HG03521 (cell line): Measurements from ENCODE around the gene NEDD4.
"Not testable (repeated sequence)": the region's sequence is repeated elsewhere in the genome, so short reads cannot be mapped to it uniquely, and the experiment has no call there.

Source experiments
- ATAC-seq: cut with Tn5 transposase; IDR thresholded peaks from one replicate; pipeline ENCODE4 v1.9.1; 2021; ENCODE audit warnings: mild to moderate bottlenecking, moderate library complexity; ENCODE audit not compliant: unreplicated experiment

The NEDD4 gene

DNA sequence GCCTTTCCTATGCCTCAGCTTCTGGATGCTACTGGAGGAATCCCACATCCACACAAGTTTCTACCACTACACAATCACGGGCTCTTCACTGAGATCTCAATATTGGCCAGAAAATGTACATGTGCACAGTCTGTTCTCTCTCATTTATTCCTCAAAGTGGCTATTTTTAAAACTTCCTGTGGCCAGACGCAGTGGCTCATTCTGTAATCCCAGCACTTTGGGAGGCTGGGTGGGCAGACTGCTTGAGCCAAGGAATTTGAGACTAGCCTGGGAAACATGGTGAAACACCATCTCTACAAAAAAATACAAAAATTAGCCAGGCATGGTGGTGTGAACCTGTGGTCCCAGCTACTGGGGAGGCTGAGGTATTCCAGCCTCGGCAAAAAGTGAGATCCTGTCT, 159.1 kb downstream of the NEDD4 start:
- no peak for ATAC-seq

DNA sequence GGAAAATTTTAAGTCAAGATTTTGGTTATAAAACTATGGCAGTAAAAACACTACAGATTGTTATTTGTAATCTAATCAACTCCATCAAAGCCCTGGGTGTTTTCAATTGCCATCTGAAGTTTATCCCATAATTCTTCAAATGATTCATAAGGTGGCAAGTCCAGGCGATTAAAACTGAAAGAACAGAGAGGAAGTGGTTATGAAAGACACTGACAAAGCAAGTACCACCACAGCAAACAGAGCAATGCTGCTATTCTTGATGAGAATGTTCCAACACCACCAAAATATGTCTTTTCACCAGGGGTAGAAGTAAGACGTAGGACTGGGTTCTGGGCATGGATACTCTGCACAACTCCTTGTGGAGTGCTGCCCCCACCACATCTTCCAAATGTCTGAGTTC, 163.6 kb downstream of the NEDD4 start:
- ATAC-seq, result no peak

DNA sequence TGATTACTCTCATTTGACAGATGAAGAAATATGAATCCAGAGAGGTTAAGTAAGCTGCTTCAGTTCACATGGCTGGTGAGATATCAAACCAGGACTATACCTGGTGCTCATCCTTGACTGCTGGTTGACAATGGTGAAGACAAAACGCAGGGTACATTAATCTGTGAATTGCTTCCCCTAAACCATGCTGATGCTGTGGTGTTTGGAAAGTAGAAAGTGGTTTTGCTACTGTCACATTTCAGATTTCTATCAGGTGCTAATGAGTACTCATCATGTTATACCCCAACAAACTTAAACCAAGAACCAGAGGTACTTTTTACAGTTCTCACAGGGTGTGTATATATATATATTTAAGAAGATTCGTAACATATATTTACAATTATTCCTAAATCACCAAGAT, 165.5 kb downstream of the NEDD4 start:
- ATAC-seq, result no peak

DNA sequence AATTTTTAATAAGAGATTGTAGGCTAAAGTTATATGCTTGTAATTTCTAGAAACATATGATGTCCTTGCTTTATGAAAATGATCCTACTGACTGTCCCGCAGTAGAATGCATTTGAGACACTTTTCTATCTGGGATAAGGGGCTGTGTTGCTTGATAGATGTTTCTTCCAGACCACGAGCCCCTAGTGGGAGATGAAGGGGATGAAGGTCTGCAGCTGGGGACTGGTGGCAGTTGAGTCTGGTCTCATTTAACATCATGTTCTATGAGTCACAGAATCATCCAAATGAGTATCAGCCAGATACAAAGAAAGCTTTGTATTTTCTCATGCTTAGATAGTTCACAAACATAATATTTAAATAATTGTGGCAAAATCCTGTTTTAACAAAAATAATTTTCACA, 166.2 kb downstream of the NEDD4 start:
- ATAC-seq, result no peak

DNA sequence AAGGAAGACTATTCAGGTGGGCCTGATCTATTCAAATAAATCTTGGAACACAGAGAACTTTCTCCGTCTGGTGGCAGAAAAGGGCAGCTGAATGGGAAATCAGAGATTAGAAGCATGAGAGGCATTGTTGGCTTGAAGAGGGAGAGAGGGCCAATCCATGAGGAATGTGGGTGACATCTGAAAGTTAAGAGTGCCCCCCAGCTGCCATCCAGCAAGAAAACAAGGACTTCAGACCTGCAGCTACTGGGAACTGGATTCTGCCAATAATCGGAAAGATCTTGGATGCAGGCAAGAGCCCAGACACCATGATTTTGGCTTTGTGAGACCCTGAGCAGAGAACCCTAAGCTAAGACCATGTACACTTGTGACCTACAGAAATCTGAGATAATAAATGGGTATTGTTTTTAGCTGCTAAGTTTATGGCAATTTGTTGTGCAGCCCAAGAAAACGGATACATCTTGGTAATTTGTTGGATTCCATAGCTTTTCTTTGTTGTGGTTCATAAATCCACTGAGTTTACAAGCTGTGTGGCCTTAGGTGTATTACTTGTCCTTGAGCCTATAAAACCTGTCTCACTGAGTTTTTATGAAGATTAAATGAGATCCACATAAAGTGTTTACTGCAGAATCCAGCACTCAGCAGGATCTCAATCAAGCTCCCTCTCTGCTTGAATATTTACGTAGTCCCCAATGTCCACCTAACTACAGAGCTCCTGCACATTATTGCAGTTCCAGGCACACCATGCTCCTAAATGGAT, 168.4 kb downstream of the NEDD4 start:
- ATAC-seq, result no peak

DNA sequence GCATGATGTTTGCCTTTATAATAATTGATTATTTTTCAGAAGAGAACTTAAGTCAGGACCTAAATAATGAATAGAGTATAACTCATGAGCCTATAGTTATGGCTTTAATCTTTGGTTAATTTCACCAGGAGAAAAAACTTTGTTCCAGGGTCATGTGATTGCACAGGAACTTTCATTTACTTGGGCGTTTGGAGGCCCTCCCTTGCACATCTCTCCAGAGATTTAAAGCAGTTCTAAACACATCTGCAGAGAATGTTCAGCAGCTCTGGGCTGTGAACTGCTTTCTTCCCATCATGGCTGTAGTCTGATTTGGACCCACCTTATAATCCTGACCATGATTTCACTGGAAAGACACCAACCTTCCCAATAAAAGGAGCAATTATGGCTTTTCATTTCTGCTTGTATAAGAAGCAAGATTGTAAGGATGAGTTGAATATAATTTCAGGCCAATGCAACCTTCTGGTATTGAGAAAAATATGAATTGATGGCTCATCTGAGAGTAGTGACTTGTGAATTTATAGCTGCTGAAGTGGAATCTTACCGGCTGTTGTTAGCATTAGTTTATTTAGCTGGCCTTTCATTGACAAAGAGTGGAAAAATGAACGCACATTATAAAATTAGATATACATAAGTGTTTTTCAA, 169.6 kb downstream of the NEDD4 start:
- no peak for ATAC-seq

DNA sequence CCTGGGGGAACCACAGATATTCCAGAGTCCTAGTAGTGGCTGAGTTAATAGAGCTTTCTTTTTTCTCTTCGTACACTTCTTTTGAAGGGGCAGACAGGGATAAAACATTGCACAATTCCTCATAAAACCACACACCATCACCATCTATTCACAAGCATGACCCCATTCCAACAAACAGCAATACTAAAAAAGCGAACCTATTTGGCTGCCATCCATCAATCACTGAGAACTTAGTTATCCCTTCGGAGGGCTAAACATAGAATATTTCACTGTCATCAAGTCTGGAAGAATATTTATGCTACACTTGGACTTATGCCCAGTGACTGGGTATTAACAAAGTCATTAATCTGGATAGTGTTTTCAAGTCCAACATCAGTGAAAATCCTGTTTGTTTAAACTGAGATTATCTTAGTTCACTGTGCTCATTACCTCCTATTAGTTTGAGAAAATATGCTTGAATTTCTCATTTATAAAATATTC, 170.2 kb downstream of the NEDD4 start:
- no peak for ATAC-seq

DNA sequence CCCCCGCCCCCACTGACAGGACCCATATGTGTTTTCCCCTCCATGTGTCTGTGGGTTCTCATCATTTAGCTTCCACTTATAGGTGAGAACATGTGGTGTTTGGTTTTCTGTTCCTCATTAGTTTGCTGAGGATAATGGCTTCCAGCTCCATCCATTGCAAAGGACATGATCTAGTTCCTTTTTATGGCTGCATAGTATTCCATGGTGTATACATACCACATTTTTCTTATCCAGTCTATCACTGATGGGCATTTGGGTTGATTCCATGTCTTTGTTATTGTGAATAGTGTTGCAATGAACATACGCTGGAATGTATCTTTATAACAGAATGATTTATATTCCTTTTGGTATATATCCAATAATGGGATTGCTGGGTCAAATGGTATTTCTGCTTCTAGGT, 171.7 kb downstream of the NEDD4 start:
- ATAC-seq, result not testable (repeated sequence)

DNA sequence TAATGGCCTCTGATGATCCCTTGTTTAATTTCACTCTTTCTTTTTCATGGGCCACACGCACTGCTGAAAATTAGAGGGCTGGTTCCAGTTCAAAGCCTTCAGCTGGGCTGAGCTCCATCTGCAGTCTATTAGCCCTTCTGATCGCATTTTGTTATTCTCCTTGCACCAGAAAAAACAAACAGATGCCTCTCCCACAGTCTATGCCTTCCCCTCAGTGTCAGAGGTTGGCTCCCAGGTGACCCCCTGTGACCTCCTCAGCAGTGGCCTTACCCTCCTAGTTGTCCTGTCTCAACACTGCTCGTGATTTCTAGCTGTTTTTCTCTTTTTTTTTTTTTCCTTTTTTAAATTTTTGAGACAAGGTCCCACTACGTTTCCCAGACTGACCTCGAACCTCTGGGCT, 173.4 kb downstream of the NEDD4 start:
- no peak for ATAC-seq

DNA sequence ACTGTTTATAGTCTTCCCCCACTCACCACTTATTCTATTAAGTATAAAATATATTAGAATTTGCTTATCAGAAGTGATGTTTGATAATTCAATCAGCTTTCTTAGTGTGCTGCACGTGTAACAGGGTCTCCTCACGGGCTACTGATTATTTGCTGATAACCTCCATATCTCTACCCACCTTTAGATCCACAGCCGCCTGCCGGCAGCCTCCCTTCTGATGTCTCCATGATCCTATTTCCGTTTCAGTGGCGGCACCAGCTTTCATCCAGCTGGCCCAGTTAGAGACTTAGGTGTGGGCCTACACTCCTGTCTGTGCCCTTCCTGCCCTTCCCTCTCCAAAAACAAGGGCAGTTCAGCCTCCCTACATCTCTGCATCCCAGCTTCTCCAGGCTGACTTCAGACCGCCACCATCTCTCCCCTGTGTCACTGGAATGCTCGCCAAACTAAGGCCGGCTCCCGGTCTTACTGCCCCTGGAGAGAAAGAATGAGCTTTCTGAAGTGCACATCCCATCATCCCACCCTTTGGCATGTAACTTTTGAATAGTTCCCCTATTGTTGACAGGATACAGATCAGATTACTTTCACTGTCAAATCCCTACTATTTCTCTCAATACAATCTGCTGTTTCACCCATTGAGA, 173.9 kb downstream of the NEDD4 start:
- ATAC-seq, result no peak

DNA sequence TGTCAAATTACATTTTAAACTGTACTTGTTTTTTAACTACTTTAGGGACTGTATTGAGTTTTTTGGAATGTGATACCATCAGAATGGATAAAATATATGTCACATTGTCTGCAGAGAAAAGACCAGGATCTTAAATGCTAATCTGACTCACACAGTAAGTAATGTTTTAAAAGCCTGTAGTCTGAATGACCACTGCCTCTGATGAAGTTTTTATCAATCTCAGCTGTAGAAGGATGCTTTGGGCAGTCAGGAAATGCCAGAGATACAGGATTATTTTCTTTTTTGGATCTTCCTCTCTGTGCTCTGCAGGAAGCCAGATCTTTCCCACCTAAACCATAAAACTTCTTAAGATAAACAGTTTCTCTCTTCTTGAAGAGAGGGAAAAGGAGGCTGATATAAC, 177.4 kb downstream of the NEDD4 start:
- no peak for ATAC-seq

DNA sequence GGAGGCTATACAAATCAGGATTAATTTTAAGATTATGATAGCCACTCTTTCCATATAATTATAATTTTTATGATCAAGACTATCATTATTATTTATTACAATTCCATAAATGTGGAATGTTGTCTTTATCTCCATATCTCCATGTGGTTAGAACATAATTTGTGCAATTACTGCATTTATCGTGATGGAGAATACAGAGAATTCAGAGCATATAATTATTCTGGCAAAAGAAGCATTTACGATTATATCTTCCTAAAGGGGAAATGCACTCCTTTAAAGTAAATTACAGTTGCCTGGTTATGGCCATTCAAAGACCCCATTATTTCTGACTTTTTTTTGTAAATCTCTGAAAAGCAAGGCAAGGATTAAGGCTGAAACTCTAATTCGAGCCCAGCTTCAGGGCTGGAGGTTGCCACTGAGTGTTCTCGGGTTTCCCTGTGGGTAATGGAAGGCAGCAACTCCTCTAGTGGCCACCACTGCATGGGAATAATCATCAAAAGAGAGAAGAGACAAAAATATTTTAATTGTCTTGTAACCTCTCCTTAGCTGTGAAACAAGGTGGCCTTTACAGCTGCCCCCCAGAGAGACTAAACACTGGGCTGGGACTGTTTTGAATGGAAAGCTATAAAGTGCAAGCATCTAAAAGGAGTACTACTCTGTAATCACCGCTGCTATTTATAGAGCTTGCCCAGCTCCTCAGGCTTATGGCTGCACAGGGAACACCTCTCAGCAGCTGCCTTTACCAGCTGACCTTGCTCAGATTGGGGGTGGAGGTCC, 190.6 kb downstream of the NEDD4 start:
- no peak for ATAC-seq

DNA sequence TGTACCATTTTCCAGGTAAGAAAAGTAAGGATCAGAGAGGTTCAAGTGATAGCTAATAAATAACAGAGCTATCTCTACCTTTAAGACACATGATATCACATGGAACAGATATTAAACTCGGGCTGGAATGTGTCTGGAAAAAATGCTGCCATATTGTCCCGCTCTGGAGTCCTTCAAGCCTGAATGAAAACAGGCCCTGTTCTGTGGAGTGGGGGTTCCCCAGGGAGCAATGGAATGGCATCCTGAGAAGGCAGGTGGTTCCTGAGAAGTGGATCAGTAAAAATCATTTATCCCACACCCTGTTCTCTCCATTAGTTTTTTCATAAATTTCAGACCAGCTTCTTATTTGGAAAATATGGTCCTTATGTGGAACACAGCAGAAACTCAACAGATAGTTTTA, 193.2 kb downstream of the NEDD4 start:
- ATAC-seq, result no peak

DNA sequence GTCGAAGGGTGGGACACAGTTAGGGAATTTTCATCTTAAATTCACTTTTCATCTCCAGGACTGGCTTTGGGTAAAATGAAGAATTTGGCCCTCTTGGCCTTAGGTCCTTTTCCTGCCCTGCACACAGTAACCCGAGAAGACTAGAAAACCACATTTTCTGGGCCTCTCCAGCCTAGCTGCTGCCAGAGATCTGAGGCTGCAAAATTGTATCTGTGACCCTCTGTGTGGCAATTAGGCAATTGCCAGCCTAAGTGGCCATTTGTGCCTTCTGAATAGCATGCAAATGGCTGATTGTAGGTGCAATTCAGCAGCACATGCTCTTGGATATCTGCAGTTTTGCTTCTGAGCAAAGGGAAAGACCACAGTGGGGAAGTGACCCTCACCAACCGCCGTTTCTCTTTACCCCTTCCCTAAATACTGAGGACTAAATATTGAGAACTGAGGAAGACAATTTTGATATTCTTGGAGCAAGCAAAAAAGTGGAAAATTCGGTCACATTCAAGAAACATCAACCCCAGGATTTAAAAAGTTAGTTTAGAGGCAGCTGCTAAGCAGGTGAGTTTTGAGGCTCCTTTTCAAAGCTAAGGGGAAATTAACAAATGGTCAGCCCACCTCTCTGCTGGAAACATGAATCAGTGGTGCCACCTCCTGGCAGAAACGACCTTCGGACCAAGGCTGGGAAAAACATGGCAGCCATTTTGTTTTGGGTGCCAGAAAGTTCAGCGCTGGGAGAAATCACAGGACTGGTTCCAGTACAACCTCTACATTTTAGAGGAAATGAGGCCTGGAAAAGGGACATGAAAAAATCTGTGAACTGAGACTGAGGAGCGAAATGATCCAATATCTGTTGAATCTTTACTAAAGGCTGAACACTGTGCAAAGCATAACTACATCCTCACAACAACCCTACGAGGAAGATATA, 193.9 kb downstream of the NEDD4 start:
- no peak for ATAC-seq

DNA sequence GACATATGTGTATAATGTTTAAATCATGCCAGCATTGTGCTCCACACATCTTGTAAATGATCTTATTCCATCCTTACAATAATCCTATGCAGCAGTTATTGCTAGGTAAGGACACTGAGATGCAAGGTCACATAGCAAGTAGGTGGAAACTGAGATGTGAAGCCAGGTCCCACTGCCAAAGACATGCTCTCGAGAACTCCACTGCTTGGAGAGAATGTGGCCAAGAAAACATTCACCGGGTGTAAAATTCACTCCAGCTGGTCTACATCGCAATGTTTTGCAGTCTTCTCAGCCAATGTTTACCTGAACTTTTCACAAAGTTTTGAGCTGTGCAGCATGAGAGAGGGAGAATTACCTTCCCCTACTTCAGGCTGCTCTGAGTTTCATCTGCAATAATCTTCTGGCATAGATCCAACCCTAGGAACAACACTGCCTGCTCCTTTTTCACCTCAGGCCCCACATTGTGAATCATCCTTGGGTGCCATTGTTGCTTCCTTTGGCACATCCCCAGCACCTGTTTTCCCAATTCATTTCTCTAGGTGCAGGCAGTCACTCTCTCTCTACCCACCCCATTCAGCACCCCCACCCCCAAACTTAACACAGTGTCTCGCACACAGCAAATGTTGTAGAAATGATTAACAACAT, 197.0 kb downstream of the NEDD4 start:
- ATAC-seq, result no peak

DNA sequence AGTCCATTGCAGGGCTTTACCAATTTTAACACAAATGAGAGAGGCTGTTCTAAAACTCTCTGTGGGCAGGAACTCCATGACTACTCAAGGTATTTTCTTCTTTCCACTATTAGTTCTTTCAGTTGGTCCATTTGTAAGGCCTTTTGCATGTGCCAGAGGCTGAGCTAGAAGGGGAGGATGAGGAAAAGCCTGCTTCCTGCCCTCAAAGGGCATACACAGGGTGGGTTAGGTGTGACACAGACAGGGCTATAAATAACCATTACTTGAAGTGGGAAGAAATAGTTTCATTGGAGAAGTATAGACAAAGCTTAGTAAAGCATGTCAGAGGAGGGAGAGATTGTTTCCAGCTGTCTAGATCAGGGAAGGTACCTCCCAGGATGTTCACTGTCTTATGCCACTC, 198.4 kb downstream of the NEDD4 start:
- ATAC-seq, result no peak

DNA sequence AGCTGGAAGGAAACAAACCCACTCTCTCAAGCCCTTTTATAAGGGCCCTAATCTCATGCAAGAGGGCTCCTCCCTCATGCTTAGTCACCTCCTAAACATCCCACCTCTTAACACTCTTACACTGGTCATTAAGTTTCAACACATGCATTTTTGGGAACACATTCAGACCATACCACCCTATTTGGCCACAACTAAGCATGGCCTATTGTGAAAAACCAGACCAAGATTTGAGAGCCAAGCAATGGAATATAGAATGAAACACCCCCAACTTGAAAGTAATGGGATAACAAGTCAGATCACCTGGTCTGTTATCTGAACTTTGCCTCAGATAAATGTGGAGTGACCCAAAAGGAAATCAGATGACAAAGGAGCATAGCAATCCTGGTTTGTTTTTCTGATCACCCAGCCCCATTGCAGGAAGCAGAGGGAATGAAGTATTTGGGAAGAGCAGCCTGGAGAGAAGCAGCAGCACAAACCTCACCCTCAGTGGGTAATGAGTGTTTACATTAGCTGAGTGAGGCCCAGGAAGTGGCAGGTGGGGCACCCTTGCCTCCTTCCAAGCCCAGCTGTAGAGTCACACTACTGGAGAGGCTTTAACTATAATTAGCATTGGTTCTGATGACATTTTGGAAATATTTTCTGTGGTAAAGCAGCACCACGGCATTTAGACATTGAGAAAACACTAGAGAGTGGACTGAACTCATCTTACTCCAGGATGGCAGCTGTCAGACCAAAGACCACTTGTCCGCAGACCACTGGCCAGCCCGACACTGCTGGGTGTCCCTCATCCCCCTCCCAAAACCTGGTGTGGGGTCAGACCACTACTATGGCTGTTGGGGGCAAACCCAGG, 201.6 kb downstream of the NEDD4 start:
- ATAC-seq, result no peak

DNA sequence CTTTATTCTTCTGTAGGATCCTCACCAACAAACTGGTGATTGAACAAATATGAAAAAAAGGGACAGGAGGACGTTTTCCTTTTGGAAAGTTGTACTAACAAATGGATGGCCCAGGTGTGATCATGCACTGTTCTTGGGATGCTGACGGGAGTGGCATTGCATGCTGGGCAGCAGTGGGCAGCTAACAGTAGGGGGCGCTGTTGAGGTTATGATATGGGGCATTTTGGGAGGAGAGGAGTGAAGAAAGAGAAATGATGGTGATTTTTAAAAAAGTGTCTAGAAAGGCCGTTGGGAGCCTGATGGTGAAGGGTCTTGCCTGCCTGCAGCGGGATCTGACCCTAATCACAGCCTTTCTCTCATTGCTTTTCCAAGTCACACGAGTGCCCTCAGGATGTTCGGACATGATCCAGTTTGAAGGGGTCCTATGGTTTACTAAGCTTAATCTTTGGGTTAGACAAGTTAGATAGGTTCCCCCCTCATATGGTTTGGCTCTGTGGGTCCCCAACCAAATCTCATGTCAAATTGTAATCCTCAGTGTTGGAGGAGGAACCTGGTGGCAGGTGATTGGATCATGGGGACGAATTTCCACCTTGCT, 204.2 kb downstream of the NEDD4 start:
- no peak for ATAC-seq

DNA sequence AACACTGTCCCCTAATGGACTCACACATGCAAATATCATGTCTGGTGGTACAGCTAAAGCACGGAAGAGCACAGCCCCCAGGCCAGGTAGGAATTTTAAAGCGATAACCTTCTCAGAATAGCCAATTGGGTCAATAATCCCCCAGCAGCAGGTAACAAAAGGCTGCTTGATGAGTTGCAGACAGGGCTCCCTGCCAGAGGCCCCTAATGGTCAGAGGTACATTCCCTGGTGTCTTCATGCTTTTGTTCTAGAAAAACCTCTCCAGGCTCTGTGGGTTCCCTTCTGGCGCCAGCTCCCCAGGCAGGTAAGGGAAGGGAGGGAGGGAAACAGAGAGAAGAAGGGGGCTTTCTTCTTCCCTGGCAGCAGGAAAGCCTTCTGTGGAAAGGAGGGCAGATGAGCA, 207.1 kb downstream of the NEDD4 start:
- no peak for ATAC-seq
